Prostate gland (tissue), 2 donors: ENCODE data around the gene PHF21B. TPM values are rescaled to one million over a fixed set of nuclear protein-coding genes. Genes with fewer than 3 reads are reported as not detected.
"Not testable (repeated sequence)": the region's sequence is repeated elsewhere in the genome, so short reads cannot be mapped to it uniquely, and the experiment has no call there.

Experiments used
- DNase-seq: peaks from one replicate; pipeline ENCODE4 v3.0.0-alpha.2; 2019; ENCODE audit warnings: low spot score
- H3K27ac ChIP-seq, 2 donors: fragments of 200-600 bp; sonication (generic); 2 replicates each; pipeline ENCODE4 v1.5.1; 2017 to 2019
- H3K27me3 ChIP-seq: fragments of 200-600 bp; sonication (generic); replicated peaks from 2 replicates; pipeline ENCODE4 v1.5.1; 2019; ENCODE audit not compliant: insufficient read depth
- H3K36me3 ChIP-seq, 2 donors: fragments of 200-600 bp; sonication (generic); 1 replicate in 1 of 2; 2 replicates in 1 of 2; pipeline versions ENCODE4 v1.5.1 to v1.8.1; 2017 to 2019
- H3K4me1 ChIP-seq: fragments of 200-600 bp; sonication (generic); replicated peaks from 2 replicates; pipeline ENCODE4 v1.5.1; 2019
- H3K4me3 ChIP-seq, 2 donors: fragments of 200-600 bp; sonication (generic); 2 replicates each; pipeline ENCODE4 v1.5.1; 2017 to 2019
- H3K9me3 ChIP-seq: fragments of 200-600 bp; sonication (generic); 2 replicates; pipeline ENCODE4 v1.5.1; 2017
- CTCF ChIP-seq, 4 experiments: fragments of 200-600 bp in 2 of 4; fragments of 450-650 bp in 2 of 4; sonication (generic) in 2 of 4; IDR thresholded peaks; 1 replicate in 3 of 4; 2 replicates in 1 of 4; pipeline ENCODE4 v1.5.1; 2016 to 2019; ENCODE audit warnings: antibody characterized with exemption in 4 of 4, mild to moderate bottlenecking in 2 of 4, moderate library complexity in 2 of 4
- POLR2A ChIP-seq: fragments of 450-650 bp; IDR thresholded peaks from one replicate; pipeline ENCODE4 v1.6.1; 2016; ENCODE audit warnings: antibody characterized with exemption, mild to moderate bottlenecking
- POLR2AphosphoS5 ChIP-seq: sonication (generic); formaldehyde crosslinking; IDR thresholded peaks from one replicate; pipeline ENCODE4 v1.6.1; 2017; ENCODE audit warnings: antibody characterized with exemption
- WGBS: methylation state at CpG from one replicate; pipeline ENCODE4 v1.1.5; 2018; 5-methylcytosine and 5-hydroxymethylcytosine counted together
- intact Hi-C: fragments of 100-400 bp; cut with DNase I; formaldehyde crosslinking; loops from one replicate; pipeline ENCODE4 v1.14.2; 2022
- total RNA-seq, 2 donors: library from RNA; depleted of rRNA; stranded (reverse); fragments of >200 nt; gene quantifications; one replicate each; pipeline ENCODE4 v1.1.0, GENCODE V29; 2016

Gene PHF21B
- total RNA-seq, 2 donors from 2014 or later, result 9.7 to 27.3 TPM

GRCh38 chr22:45053094-45053493, 43.3 kb upstream of the PHF21B start:
- TF ChIP-seq CTCF (IDR thresholded peaks at IDR 0.05) (no peak), POLR2A (no peak), POLR2AphosphoS5 (no peak)
- H3K27me3 ChIP-seq, result peaks cover 2% of the 10 kb centered on the region
- H3K4me3 ChIP-seq, result no peak overlapping the region
- H3K4me1 ChIP-seq, result no peaks in the 10 kb centered on the region
- no peak for DNase-seq
- no peaks in the 10 kb centered on the region for H3K36me3 ChIP-seq
- H3K9me3 ChIP-seq, result no peaks in the 10 kb centered on the region
- intact Hi-C loops, result no loop called here
- no peak overlapping the region for H3K27ac ChIP-seq
- WGBS, result 68% methylated on average over 1 of the region's 1 CpG

GRCh38 chr22:45052665-45053064, 42.9 kb upstream of the PHF21B start:
- 31% methylated on average over 3 of the region's 3 CpGs for WGBS

GRCh38 chr22:45051946-45052345, 42.1 kb upstream of the PHF21B start:
- intact Hi-C loops, result no loop called here
- H3K4me3 ChIP-seq, result no peak overlapping the region
- peaks cover 2% of the 10 kb centered on the region for H3K27me3 ChIP-seq
- no peak overlapping the region for H3K27ac ChIP-seq
- H3K4me1 ChIP-seq, result no peaks in the 10 kb centered on the region
- no peaks in the 10 kb centered on the region for H3K36me3 ChIP-seq
- 86% methylated on average over 10 of the region's 10 CpGs for WGBS
- TF ChIP-seq POLR2A, result no peak
- no peak for TF ChIP-seq POLR2AphosphoS5
- TF ChIP-seq CTCF (IDR thresholded peaks at IDR 0.05), result no peak
- no peak for DNase-seq
- no peaks in the 10 kb centered on the region for H3K9me3 ChIP-seq

More at GRCh38 chr22:45052665-45053064, 42.9 kb upstream of the PHF21B start:
- H3K4me1 ChIP-seq, H3K36me3 ChIP-seq, H3K4me3 ChIP-seq, intact Hi-C loops, H3K27me3 ChIP-seq, H3K9me3 ChIP-seq, DNase-seq, H3K27ac ChIP-seq: not testable (repeated sequence)

GRCh38 chr22:45051419-45051818, 41.6 kb upstream of the PHF21B start:
- H3K36me3 ChIP-seq, result no peaks in the 10 kb centered on the region
- no peak overlapping the region for H3K4me3 ChIP-seq
- intact Hi-C loops, result no loop called here
- WGBS, result 82% methylated on average over 8 of the region's 8 CpGs
- TF ChIP-seq POLR2AphosphoS5 (no peak), CTCF (IDR thresholded peaks at IDR 0.05) (no peak)
- no peaks in the 10 kb centered on the region for H3K4me1 ChIP-seq
- H3K27ac ChIP-seq, result no peak overlapping the region
- no peak for DNase-seq
- H3K27me3 ChIP-seq, result peaks cover 2% of the 10 kb centered on the region
- H3K9me3 ChIP-seq, result no peaks in the 10 kb centered on the region

GRCh38 chr22:45047260-45047659, 37.5 kb upstream of the PHF21B start:
- Histone ChIP-seq H3K27ac (no peak overlapping the region), H3K36me3 (no peaks in the 10 kb centered on the region), H3K9me3 (no peaks in the 10 kb centered on the region), H3K27me3 (peaks cover 2% of the 10 kb centered on the region), H3K4me3 (no peak overlapping the region), H3K4me1 (no peaks in the 10 kb centered on the region)
- no peak for DNase-seq
- TF ChIP-seq POLR2AphosphoS5 (no peak), POLR2A (no peak), CTCF (IDR thresholded peaks at IDR 0.05) (no peak)
- intact Hi-C loops, result no loop called here
- 33% methylated on average over 6 of the region's 6 CpGs for WGBS
